HG02943 (cell line): ENCODE measurements around the gene TMEM82.

Source experiments
- ATAC-seq: cut with Tn5 transposase; IDR thresholded peaks from one replicate; pipeline ENCODE4 v1.9.1; 2021; ENCODE audit warnings: mild to moderate bottlenecking, low read depth, moderate library complexity; ENCODE audit not compliant: unreplicated experiment

The TMEM82 gene

DNA sequence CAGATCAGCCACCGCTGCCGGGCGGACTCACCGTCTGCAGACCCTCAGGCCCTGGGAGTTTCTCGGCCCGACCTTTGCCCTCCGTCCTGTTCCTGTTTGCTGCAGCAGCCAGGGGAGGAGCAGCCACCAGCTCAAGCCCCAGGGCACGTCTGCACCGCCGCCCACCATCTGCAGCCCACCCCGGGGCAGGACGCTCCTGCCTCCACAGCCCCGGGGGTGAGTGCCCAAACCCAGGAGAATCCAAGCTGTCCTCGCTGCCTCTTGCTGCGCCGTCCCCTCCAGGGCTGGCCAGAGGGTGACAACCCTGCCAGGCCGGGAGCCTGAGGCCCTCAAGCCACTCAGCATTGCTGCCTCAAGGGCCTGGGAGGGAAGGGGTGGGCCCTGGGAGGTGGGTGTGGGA, 7.4 kb upstream of the TMEM82 start:
- ATAC-seq, result no peak

DNA sequence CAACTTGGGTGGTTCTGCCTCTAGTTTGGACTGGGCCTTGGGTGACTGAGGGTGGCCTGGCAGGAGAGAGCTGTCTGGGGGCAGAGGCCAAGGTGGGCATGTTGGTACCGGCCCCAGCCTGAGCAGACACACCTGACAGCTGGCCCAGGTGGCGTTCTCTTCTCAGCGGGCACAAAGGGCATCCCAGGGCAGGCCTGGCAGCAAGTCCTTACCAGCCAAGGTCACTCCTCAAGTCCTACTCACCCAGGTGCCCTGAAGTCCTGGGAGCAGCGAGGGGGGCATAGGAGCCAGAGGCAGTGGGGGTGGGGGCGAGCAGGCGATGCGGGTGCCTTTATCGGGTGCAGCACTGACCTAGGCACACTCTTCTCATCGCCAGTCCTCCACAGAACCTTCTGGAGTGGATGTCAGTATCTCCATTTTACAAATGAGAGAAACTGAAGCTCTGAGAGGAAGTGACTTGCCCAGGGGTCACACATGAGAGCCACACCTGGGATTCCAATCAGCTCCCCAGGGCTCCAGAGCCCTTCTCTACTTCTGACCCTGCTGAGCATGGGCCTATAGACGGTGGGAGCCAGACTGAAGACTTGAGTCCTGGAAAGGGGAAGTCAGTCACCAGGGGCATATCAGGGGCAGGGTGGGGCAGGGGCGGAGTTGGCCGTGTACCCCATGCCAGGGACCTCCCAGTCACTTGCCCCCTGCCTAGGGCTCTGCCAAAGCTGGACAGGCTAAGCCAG, 6.8 kb upstream of the TMEM82 start:
- ATAC-seq, result no peak

DNA sequence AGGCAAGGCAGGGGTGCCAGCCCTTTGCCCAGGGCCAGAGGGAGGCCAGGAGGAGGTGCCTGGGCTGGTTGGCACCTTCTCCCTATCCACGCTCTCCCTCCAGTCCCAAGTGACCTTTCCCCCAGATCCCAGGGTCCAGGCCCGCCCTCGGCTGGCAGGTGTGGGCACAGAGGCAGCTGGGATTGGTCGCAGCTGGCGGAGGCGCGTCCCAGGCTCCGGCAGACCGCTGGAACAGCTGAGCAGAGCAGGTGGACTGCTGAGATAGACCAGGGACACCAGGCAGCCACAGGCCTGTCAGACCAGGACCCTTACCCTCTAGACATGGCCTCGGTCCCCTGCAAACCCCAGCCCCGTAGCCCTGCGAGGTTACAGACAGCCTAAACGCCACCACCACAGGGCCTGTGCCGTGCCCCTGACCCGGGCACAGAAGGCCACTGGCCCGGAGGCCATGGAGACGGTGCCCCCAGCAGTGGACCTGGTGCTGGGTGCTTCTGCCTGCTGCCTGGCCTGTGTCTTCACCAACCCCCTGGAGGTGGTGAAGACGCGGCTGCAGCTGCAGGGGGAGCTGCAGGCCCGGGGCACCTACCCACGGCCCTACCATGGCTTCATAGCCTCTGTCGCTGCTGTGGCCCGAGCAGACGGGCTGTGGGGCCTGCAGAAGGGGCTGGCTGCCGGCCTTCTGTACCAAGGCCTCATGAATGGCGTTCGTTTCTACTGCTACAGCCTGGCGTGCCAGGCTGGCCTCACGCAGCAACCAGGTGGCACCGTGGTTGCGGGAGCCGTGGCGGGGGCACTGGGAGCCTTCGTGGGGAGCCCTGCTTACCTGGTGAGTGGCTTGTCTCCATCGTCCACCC, 6.0 kb upstream of the TMEM82 start, which contains the start of gene SLC25A34:
SLC25A34 (plus strand) TSS at position 221 of the 854 bp plus-strand sequence; CDS start at position 449, 228 bp downstream.
- ATAC-seq, result no peak

DNA sequence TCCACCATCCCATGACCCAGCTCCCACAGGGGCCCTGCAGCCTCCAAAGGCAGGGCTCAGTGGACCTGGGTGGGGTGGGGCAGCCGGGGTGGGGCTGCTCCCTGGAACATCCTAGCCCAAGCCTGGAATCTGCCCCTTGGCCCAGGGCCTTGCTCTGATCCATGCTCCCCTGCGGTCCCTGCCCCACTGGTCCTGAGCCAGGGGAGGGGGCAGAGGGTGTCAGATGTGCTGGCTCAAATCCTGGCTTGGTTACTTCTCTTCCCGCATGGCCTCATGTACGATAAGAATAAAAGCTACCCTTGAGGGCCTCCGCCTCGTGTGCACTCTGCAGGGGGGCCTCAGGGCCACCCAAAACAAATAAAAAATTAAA, 5.4 kb upstream of the TMEM82 start:
- ATAC-seq, result no peak

DNA sequence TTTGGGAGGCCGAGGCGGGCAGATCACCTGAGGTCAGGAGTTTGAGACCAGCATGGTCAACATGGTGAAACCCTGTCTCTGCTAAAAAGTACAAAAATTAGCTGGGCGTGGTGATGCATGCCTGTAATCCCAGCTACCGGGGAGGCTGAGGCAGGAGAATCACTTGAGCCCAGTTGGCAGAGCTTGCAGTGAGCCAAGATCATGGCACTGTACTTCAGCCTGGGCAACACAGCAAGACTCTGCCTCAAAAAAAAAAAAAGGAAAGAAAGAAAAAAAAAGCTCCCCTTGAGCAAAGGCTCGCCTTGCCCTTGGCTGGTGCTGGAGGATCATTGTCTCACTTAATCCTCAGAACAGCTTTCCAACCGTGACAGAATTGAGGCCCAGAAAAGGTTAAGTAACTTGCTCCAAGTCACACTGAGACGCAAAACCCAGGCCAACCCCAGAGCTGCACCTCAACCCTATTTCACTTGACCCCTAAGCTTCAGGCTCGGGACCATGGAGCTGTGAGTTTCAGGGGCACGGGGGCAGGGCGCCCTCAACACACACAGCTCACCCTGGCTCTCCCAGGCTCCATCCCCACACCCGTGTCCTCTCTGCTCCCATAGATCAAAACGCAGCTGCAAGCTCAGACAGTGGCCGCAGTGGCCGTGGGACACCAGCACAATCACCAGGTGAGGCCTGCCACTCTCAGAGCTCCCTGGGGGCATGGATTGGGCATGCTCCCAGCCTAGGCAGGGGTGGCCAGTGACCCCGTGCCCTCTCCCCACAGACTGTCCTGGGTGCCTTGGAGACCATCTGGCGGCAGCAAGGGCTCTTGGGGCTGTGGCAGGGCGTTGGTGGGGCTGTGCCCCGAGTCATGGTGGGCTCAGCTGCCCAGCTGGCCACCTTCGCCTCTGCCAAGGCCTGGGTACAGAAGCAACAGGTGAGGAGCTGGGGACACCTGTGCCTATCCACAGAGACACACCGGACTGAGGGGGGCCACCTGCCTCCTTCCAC, 4.7 kb upstream of the TMEM82 start:
- ATAC-seq, result no peak

DNA sequence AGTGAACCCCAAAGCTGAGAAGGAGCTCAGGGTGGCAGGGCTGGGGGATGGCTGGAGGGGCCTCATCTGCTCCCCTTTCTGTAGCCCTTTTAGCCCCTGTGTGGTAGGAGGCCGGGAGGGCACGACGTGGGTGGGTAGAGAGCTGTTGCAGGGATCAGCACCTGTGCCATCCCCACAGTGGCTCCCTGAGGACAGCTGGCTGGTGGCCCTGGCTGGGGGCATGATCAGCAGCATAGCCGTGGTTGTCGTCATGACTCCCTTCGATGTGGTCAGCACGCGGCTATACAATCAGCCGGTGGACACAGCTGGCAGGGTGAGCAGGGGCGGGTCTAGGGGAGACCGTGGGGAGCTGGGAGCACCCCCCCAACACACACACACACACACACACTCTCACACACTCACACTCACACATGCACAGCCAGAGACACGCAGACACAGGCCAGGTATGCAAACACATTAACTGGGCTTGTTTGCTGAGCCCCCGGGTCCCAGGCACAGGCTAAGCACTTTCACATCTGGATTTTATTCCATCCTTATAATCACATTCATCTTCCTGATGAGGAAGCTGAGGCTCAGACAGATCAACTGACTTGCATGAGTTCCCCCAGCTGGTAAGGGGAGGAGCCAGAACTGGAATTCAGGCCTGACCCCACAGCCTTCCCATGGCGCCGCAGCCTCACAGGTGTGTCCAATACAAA, 3.7 kb upstream of the TMEM82 start:
- no peak for ATAC-seq

DNA sequence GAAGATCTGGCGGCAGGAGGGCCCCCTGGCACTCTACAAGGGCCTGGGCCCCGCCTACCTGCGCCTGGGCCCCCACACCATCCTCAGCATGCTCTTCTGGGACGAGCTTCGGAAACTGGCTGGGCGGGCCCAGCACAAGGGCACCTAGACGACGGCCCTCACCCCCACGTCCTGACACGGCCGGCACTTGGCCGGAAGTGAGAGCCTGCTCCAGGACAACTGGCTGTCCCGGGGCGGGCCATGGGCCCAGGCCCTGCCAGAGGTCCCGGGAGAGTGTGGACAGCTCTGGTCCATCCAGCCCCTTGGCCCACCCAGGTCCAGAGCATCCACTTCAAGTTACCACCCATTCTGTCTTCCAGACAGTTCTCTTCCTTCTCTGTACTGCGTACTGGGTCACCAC, 3.0 kb upstream of the TMEM82 start:
- no peak for ATAC-seq

DNA sequence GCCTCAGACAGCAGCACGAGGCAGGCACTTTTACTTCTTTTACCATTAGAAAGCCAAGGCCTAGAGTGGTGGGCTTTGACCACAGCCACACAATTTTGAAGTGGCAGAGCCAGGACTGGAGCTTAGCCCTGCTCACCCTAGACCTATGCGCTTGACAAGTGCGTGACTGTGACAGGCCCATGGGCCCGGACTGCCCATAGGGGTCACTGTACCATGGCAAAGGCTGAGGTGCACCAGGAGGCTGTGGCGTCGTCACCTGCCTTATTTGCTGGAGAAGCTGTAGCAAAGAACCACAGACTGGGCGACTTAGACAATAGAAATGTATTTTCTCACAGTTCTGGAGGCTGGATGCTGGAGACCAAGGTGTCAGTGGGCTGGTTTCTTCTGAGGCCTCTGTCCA, 2.6 kb upstream of the TMEM82 start:
- no peak for ATAC-seq

DNA sequence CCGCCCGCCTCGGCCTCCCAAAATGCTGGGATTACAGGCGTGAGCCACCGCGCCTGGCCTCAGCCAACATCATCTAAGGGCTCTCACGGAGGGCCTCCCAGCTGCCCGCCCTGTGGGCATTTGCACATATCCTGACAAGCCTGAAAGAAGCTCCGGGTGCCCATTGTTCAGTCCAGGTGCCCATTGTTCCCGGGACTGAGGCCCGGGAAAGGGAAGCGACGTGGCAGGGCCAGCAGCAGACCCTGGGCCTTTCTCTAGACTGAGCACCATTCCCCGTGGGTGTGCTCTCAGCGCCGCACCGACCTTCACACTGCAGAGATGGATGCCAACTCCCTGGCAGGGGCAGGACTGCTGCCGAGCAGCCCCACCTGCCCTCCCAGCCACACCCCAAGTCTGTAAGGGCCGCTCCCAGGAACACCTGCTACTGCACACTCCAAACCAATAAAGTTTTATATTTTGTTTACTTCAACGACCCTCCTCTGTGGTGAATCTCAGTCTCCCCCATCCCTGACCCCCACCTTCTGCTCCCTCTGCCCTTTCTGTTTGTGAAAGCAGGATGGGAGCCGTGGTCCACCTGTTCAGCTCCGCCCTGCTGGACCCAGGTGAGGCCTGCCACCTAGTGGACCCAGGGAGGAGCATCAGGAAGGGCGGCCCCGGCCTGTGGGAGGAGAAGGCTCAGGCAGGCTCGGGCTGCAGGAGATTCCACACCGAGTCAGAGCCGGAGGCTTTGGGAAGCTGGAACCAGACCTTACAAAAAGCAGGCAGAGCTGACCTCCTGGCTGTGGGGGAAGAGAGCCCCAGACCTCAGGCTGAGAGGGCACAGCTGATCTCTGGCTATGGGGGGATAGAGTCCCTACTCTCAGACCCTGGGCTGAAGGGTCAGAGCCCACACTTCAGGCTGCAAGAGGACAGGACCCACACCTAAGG, 1.1 kb upstream of the TMEM82 start:
- no peak for ATAC-seq

DNA sequence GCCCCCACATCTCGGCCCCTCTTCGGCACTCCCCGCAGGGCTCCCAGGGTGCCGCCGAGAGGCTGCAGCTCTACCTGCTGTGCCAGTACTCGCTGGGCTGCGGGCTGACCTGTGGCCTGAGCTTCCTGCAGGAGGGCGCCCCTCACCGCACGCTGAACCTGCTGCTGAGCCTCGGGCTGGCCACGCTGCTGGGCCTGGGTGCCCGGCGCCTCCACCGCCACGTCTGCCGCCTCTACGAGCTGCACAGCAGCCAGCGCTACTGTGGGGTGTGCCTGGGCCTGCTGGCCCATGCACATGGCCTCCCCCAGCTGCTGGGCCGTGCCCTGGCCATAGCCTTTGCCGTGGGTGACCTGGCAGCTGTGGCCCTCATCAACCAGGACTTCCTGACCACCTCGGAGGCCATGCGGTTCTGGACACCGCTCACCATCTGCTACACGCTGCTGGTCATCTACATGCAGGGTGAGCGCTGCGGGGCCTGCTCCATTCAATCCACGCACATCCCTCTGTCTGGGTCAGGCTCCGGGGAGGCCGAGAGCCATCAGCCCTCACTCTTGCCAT, 1.9 kb downstream of the TMEM82 start:
- ATAC-seq, result no peak

DNA sequence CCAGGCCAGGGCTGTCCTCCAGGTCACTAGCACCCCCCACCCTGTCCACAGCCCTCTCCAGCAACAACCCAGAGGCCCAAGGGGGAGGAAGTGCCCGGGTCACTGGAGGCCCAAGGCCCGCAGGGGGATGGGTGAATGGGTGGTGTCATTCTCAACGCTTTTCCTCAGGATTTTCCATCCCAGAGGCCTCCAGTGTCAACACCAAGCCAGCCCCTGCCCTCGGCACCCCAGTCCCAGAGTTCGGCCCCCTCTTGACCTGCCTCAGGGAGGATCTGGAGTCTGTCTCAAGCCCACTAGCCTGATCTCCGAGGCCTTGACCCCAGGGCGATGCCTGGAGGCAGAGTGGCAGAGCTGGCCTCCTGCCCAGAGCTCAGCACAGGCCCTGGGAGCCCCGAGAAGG, 5.1 kb downstream of the TMEM82 start:
- ATAC-seq, result no peak

DNA sequence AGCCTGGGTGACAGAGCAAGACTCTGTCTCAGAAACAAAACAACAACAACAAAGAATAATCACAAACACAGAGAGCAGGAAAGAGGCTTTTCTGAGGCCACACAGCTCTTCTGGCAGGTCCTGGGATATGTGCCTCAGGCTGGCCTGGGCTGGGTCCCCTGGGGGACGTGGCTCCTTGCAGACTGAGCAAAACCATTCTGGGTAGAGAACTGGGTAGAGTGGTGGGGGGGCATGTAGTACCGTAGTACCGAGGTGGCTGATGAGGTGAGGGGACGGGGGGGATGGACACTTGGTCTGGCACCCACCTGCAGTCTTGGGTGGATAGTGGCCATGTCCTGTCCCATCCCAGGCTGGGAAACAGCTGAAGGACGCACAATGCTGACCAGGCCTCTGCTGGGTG, 6.0 kb downstream of the TMEM82 start:
- ATAC-seq, result no peak

DNA sequence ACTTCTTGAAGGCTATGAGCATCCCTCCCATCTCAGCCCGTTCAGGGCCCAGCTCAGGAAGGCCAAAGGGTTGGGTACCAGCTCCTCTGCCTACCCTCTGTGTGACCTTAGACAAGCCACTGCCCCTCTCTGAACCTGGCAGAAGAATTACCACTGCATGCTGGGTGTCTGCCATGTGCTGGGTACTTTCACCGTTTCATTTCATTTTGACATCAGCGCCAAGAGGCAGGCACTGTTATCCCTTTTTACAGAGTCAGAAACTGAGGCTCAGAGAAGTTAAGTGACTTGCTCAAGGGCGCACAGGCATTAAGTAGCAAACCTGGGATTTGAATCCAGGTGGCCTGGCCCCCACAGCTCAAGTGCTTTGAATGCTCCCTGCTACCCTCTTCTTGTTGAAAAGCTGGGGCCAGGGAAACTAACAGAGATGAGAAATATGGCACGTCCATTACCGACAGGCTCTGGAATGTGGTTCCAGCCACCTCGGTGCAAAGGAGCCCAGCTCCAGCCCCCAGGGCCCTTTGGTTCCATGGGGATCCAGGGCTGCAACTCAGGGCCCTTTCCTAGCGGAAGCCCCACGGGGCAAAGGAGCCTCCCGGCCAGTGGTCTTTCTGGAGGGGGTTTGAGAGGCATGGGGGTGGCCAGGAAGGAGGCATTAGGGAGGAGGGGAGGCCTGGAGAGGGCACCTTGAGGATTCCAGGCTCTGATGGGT, 6.5 kb downstream of the TMEM82 start:
- no peak for ATAC-seq

DNA sequence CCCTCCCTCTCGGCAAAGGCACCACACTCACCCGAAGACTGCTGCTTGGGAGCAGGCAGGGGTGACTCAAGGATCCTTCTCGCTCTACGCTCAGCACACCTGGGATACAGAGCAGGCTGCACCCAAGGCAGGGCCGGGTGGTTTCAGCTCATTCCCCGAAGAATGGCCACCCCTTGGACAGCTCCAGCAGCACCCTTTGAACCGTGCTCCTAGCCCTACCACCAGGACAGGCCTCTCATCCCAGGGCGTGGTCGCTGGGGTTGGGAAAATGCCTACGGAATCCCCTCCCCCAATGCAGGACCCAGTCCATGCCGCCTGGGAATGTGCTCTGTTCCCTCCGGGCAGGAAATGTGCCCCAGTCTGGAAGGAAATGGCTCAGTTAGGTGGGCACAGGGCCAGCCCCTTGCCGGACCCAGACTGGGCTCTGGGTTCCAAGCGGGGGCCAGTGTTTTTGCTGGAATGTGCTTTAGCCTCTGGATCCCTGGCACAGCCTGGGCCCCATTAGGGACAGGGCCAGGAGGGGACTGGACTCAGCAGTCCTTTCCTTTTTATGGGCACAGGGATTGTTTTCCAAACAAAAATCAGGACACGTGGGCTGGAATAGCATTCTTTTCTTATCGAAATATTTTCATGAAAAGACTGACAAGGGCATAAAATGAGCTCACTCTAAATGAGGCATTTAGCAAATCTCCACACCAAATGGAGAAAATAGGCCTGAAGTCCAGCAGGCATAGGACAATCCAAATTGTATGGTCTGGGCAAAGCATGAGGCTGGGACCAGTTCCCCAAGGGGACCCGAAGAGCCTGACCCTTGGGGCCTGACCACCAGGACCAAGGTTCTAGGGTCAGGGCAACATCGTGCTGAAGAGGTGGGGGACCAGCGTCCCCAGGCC, 7.3 kb downstream of the TMEM82 start:
- ATAC-seq, result no peak

DNA sequence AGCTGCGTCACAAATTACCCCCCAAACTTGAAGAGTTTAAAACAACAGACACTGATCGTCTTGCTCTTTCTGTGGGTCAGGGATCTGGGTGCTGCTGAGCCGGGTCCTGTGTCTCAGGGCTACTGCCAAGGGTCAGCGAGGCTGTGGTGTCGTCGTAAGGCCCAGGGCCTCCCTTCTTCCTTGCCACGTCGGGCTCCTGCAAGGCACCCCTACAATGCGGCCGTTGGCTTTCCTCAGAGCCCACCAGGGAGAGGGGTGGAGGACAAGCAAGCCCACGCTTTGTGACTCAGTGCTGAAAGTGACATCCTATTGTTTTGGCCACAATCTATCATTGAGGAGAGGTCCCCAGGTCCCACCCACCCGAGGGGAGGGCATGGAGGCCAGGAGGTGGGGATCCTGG, 8.6 kb downstream of the TMEM82 start:
- no peak for ATAC-seq

DNA sequence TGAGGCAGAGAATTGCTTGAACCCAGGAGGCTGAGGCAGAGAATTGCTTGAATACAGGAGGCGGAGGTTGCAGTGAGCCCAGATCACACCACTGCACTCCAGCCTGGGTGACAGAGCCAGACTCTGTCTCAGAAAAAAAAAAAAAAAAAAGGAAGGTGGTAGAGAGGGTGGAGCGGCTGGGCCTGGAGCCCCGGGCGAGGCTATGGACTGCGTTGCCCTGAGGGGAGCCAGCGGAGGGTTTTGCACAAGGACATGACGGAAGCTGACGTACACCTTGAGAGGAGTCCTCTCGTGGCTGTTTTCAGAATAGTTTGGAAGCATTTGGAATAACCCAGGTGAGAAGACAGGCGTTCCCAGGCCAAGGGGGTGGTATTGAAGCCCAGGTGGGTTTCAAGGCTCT, 9.4 kb downstream of the TMEM82 start:
- no peak for ATAC-seq

DNA sequence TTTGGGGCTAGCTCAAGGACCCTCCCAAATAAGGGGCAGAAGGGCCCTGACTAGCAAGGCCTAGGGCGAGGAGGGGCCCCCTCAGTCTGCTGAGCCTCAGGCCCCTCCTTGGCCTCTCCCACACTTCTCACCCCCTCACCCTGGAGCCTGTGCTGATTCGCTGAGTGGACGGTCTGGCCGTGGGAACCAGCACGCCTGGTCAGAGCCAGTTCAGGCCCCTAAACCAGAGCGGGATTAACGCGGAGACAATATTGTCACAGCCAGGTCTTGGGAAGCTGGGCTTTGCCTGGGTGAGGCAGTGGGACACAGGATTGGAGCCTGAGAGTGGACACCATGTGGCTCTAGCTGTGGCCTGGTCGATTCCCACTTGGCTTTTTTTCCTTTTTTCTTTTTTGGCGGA, 11.5 kb downstream of the TMEM82 start:
- no peak for ATAC-seq
